ENCODE measurements around the gene WDR54. TPM values are rescaled to one million over a fixed set of nuclear protein-coding genes. Genes with fewer than 3 reads are reported as not detected.

The WDR54 gene
- total RNA-seq, 4 donors from 2014 or later: 2.1 to 8.1 (median 5.8) TPM

DNA sequence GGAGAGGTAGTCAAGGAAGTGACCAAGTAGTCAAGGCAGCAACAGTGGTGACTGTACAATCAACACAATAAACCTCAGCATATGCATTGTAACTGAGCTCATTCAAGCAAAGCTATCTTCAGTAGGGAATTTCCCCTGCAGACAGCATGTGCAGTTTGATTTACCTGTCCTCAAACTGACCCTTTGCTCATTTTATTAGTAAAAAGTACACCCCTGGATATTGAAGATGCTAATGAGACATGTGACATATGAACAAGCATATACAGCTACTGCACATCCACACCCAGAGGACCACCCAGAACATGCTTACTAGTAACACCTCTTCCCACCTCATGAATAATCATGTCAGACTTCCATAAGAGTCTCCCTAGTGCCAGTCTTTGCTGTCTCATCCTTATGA lies 15.5 kb upstream of the WDR54 start:
- TF ChIP-seq, protein P1, sequence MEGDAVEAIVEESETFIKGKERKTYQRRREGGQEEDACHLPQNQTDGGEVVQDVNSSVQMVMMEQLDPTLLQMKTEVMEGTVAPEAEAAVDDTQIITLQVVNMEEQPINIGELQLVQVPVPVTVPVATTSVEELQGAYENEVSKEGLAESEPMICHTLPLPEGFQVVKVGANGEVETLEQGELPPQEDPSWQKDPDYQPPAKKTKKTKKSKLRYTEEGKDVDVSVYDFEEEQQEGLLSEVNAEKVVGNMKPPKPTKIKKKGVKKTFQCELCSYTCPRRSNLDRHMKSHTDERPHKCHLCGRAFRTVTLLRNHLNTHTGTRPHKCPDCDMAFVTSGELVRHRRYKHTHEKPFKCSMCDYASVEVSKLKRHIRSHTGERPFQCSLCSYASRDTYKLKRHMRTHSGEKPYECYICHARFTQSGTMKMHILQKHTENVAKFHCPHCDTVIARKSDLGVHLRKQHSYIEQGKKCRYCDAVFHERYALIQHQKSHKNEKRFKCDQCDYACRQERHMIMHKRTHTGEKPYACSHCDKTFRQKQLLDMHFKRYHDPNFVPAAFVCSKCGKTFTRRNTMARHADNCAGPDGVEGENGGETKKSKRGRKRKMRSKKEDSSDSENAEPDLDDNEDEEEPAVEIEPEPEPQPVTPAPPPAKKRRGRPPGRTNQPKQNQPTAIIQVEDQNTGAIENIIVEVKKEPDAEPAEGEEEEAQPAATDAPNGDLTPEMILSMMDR (IDR thresholded peaks at IDR 0.05; ENCODE audit: low read depth): no peak

DNA sequence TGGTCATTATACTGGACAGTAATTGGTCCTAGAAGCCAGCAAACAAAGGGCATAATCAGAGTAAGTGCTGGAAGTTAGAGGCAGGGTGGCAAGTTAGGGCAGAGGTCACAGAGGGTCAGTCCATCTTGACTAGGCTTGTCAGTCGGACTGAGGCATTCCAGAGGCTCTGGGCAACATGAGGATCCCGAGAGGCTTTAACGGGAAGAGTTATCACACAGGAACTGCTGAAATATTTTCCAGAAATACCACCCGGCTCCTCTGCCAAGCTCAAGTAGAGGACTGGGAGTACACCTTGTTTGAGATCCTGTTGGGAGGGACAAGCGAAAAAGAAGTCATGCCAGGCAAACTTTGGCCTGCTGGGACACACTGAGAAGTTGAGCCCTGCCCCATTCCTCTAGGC lies 13.8 kb upstream of the WDR54 start:
- TF ChIP-seq, protein P1 (IDR thresholded peaks at IDR 0.05; ENCODE audit: low read depth): no peak

DNA sequence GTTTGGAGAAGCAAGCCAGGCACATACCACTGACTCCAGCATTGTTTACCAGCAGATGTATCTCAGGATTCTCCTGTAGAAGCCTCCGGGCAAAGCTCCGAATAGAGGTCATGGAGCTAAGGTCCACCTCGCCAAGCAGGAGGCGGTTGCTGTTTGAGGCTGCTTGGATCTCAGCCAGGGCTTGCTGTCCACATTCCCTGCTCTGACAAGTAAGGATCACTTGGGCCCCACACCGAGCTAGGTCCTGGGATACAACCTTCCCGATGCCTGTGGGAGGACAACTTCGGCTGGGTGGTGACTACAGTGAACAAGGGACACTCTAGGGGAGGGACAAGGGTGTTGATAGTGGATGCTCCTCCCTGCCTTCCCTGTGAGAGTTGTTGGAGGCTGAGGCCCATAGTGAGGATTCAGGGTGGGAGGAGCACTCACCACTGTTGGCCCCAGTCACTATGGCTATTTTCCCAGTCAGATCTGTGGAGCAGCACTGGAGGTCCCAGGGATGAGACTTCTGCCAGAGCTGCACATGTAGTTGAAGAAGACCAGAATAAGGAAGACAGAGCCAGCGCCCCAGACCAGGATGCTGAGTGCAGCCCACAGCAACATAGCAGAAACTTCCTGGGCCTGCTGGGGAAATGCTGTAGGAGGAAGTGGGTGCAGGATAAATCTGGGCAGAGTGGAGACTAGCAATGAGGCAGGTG lies 8.4 kb upstream of the WDR54 start:
- TF ChIP-seq, protein P1 (IDR thresholded peaks at IDR 0.05; ENCODE audit: low read depth): no peak

DNA sequence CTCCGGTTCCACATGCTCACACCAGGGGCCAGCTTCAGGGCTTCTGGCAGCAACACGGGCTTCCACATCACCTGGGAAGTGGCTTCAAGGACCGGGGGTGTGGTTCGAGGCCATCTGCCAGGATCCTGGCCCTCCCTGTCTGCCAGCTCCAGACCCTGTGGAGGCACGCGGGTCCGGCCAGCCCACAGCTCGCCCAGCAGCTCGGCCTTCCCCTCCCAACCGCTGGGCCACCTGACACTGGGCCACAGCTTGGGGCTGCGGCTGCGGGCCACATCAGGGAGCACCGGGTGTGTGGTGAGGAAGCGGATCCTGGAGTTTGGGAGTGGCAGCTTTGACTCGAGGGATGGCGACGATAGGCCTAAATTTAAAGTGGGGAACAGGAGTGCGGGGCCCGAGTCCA lies 7.1 kb upstream of the WDR54 start:
- TF ChIP-seq, protein P1 (IDR thresholded peaks at IDR 0.05; ENCODE audit: low read depth): no peak

DNA sequence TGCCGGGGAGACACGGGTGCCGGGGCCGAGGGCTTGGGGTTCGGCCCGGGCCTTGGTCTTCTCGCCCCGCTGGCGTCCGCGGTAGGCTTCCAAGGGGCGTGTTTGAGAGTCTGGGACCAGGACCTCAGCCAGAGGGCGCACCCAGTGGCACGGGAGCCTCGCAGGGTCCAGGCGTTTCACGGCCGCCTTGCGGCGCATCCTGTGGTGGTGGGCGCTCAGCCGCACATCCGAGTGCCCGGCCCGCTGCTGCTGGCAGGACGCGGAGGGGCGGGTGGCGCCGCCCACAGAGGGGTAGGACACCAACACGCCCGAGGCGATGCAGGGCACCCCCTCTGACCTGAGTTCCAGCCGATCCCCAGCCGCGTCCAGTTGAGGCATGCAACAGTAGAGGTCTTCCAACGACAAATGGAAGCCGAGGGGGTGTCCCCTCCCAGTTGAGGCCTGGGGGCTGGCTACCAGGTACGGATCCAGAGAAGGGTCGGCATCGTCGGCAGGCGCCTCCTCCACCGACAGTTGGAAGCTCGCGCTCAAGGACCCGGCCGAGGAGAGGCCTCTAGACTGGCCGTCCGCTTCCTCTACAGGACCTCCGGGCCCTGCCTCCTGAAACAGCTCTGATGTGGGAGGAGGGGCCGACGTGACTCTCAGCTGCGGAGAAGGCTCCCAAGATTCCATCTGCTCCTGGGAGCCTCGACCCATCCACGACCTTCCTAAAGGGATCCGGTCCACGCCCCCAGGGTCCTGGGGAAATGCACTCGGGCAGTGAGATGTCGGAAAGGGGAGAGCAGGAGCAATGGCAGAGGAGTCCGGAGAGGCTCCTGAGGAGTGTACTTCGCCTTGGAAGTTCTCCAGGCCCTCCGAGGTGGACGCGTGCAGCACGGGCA lies 6.4 kb upstream of the WDR54 start:
- TF ChIP-seq, protein P1 (IDR thresholded peaks at IDR 0.05; ENCODE audit: low read depth): no peak

DNA sequence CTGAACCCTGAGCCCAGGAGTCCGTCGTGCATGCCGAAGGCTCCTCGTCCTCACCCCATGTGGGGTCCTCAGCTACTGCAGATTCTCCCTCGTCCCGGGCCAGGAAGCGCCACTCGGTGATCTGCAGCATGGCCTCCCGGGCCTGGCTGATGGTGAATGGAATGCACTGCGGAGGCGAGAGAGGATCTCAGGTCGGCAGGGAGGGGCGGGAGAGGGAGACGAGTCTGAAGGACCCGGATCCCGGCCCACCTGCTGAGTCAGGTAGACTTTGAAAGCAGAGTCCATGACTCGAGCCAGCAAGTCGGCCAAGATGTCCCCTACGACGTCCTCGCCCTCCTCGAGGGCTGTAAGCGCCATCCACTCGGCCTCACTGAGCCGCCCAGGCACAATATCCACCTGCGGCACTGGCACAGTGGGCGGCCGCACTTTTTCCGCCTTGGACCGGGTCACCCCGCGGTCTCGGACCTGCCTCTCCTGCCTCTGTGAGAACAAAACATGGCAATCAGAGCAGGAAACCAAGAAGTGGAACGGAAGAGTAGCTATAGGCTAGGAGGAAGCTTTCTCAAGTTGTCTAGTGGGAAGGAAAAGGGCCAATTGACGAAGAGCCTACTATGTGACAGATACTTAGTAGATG lies 5.7 kb upstream of the WDR54 start:
- TF ChIP-seq, protein P1 (IDR thresholded peaks at IDR 0.05; ENCODE audit: low read depth): no peak

DNA sequence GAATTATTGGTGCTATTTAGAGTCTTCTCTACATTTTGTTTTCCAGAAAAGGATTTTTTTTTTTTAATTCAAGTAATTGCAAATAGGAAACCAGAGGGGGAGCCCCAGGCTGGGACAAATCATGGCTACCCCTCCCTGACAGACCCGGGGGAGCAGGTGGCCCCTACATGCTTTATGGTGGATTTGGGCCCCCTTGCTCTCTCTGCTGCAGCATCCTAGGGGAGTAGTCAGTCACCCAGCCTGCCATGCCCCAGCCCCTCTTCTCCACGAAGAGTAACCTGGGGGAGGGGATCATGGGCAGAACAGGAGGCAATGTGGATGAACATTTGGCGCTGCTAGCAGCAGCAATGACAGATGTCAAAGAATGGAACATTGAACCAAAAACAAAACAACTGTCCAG lies 4.8 kb upstream of the WDR54 start:
- TF ChIP-seq, protein P1 (IDR thresholded peaks at IDR 0.05; ENCODE audit: low read depth): no peak
